B cell (primary cell): Measurements from ENCODE around the gene GRID1.

ENCODE experiments used
- CTCF ChIP-seq: fragments of 200-600 bp; IDR thresholded peaks from one replicate; pipeline ENCODE4 v1.8.0; 2022; ENCODE audit warnings: antibody characterized with exemption, mild to moderate bottlenecking
- EZH2 ChIP-seq: IDR thresholded peaks from 2 replicates; pipeline ENCODE4 v1.6.1; 2012; ENCODE audit warnings: borderline replicate concordance, low read depth, mild to moderate bottlenecking, moderate library complexity, low read length; ENCODE audit not compliant: insufficient read depth, poor library complexity, severe bottlenecking

GRCh38 chr10:85924382-85925102 is 442.1 kb downstream of the GRID1 start:
- TF ChIP-seq CTCF (no peak), EZH2 (no peak)
